HEK293 (cell line): Measurements from ENCODE around the gene DDRGK1.

Experiments
- CTCF ChIA-PET: fragments of 350-600 bp; formaldehyde crosslinking; extraction: SDS; loops from one replicate; lab custom pipeline; 2021; ENCODE audit warnings: antibody characterized with exemption; lab: Yijun Ruan, JAX
- POLR2A ChIA-PET: fragments of 300-600 bp; formaldehyde crosslinking; extraction: SDS; loops from one replicate; lab custom pipeline; 2020; ENCODE audit warnings: antibody characterized with exemption, inconsistent platforms; lab: Yijun Ruan, JAX
- H3K27ac ChIP-seq: fragments of 200-500 bp; sonication (Bioruptor generic); 2 replicates; pipeline ENCODE4 v1.5.1; 2014; ENCODE audit warnings: low read depth, low read length, control low read depth, inconsistent platforms; ENCODE audit errors: extremely low read depth
- H3K36me3 ChIP-seq, 2 experiments: fragments of 200-500 bp in 1 of 2; sonication (Bioruptor generic) in 1 of 2; 1 replicate in 1 of 2; 2 replicates in 1 of 2; pipeline ENCODE4 v1.5.1; 2014 to 2017; ENCODE audit warnings: inconsistent platforms in 2 of 2, low read length in 2 of 2; ENCODE audit not compliant: control insufficient read depth in 2 of 2, insufficient read depth in 1 of 2
- H3K4me1 ChIP-seq: fragments of 200-500 bp; sonication (Bioruptor generic); 2 replicates; pipeline ENCODE4 v1.5.1; 2014; ENCODE audit warnings: mild to moderate bottlenecking, low read length, inconsistent platforms; ENCODE audit not compliant: control insufficient read depth, insufficient read depth
- H3K4me3 ChIP-seq: 2 replicates; pipeline ENCODE4 v1.5.1; 2011; ENCODE audit warnings: low read depth, mild to moderate bottlenecking, control low read depth, low read length, moderate library complexity
- H3K9me3 ChIP-seq: fragments of 200-500 bp; sonication (Bioruptor generic); 2 replicates; pipeline ENCODE4 v1.5.1; 2014; ENCODE audit warnings: low read depth, low read length, inconsistent platforms; ENCODE audit not compliant: control insufficient read depth, insufficient read depth
- KLF1 ChIP-seq: fragments of 450-650 bp; formaldehyde crosslinking; IDR thresholded peaks from 2 replicates; pipeline ENCODE4 v1.5.1; 2016; ENCODE audit warnings: missing biosample characterization, missing genetic modification characterization
- KLF7 ChIP-seq: fragments of 450-650 bp; formaldehyde crosslinking; IDR thresholded peaks from 2 replicates; pipeline ENCODE4 v1.5.1; 2016; ENCODE audit warnings: missing biosample characterization, missing genetic modification characterization, borderline replicate concordance
- WT1 ChIP-seq: fragments of 450-650 bp; formaldehyde crosslinking; IDR thresholded peaks from 2 replicates; pipeline ENCODE4 v1.5.1; 2016; ENCODE audit warnings: missing biosample characterization, missing genetic modification characterization
- ZEB2 ChIP-seq: fragments of 450-650 bp; formaldehyde crosslinking; IDR thresholded peaks from 2 replicates; pipeline ENCODE4 v1.5.1; 2016; ENCODE audit warnings: missing biosample characterization, missing genetic modification characterization
- ZNF146 ChIP-seq: fragments of 450-650 bp; formaldehyde crosslinking; IDR thresholded peaks from 2 replicates; pipeline ENCODE4 v1.5.1; 2016; ENCODE audit warnings: missing biosample characterization, missing genetic modification characterization
- ZNF341 ChIP-seq: fragments of 450-650 bp; formaldehyde crosslinking; IDR thresholded peaks from 2 replicates; pipeline ENCODE4; 2016; ENCODE audit warnings: low read depth, missing biosample characterization, missing genetic modification characterization
- ZNF354C ChIP-seq: fragments of 450-650 bp; formaldehyde crosslinking; IDR thresholded peaks from 2 replicates; pipeline ENCODE4 v1.5.1; 2016; ENCODE audit warnings: missing biosample characterization, missing genetic modification characterization, low read depth, borderline replicate concordance
- ZNF501 ChIP-seq: fragments of 450-650 bp; formaldehyde crosslinking; IDR thresholded peaks from 2 replicates; pipeline ENCODE4 v1.5.1; 2016; ENCODE audit warnings: missing biosample characterization, missing genetic modification characterization
- ZNF510 ChIP-seq: fragments of 450-650 bp; formaldehyde crosslinking; IDR thresholded peaks from 2 replicates; pipeline ENCODE4 v1.5.1; 2018; ENCODE audit warnings: mild to moderate bottlenecking, missing genetic modification characterization, missing biosample characterization; ENCODE audit not compliant: insufficient replicate concordance
- ZNF561 ChIP-seq: fragments of 450-650 bp; IDR thresholded peaks from 2 replicates; pipeline ENCODE4 v1.5.1; 2018; ENCODE audit warnings: missing biosample characterization, missing genetic modification characterization, borderline replicate concordance
- ZNF596 ChIP-seq: fragments of 450-650 bp; IDR thresholded peaks from 2 replicates; pipeline ENCODE4 v1.5.0; 2018; ENCODE audit warnings: missing biosample characterization, mild to moderate bottlenecking, missing genetic modification characterization, moderate library complexity
- ZNF600 ChIP-seq: fragments of 450-650 bp; formaldehyde crosslinking; IDR thresholded peaks from 2 replicates; pipeline ENCODE4 v1.5.1; 2016; ENCODE audit warnings: missing biosample characterization, missing genetic modification characterization
- ZNF670 ChIP-seq: fragments of 450-650 bp; formaldehyde crosslinking; IDR thresholded peaks from 2 replicates; pipeline ENCODE4 v1.5.1; 2016; ENCODE audit warnings: missing biosample characterization, missing genetic modification characterization, low read depth
- ZNF677 ChIP-seq: fragments of 450-650 bp; IDR thresholded peaks from 2 replicates; pipeline ENCODE4 v1.5.0; 2018; ENCODE audit warnings: missing biosample characterization, mild to moderate bottlenecking, missing genetic modification characterization, moderate library complexity
- ZNF701 ChIP-seq: fragments of 450-650 bp; formaldehyde crosslinking; IDR thresholded peaks from 2 replicates; pipeline ENCODE4 v1.5.1; 2016; ENCODE audit warnings: missing biosample characterization, missing genetic modification characterization
- ZNF776 ChIP-seq: fragments of 450-650 bp; formaldehyde crosslinking; IDR thresholded peaks from 2 replicates; pipeline ENCODE4 v1.5.0; 2017; ENCODE audit warnings: missing biosample characterization, missing genetic modification characterization, borderline replicate concordance
- TF ChIP-seq, protein P1 (sequence below): fragments of 450-650 bp; formaldehyde crosslinking; IDR thresholded peaks from 2 replicates; pipeline ENCODE4 v1.5.1; 2016; ENCODE audit warnings: missing biosample characterization, missing genetic modification characterization
- TF ChIP-seq, protein P2 (sequence below): fragments of 450-650 bp; formaldehyde crosslinking; optimal IDR thresholded peaks from 2 replicates; pipeline ENCODE3; 2016; ENCODE audit warnings: missing biosample characterization, mild to moderate bottlenecking, missing genetic modification characterization
- TF ChIP-seq, protein P3 (sequence below): fragments of 450-650 bp; formaldehyde crosslinking; IDR thresholded peaks from 2 replicates; pipeline ENCODE4 v1.5.1; 2016; ENCODE audit warnings: missing biosample characterization, missing genetic modification characterization
- TF ChIP-seq, protein P4 (sequence below): fragments of 450-650 bp; formaldehyde crosslinking; IDR thresholded peaks from 2 replicates; pipeline ENCODE4 v1.5.1; 2016; ENCODE audit warnings: missing biosample characterization, missing genetic modification characterization

The DDRGK1 gene

DNA sequence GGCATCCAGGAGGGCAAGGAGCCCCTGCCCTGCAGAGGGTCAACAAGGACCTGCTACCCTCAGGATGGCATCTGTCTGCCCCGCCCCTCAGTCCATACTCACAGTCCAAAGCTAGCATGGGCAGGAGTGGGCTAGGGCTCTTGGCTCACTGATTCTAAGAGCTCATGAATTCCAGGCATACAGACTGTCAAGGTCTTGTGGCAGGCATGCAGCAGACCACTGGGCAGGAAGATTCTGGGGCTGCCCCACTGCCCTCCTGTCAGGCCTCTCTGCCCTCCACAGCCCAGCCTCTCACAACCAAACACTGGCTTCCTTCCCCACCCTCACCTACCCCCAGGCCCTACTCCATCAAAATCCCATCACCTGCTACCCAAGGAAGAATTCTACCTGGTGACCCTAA is 40.1 kb upstream of the DDRGK1 start:
- no peak for TF ChIP-seq ZEB2 (tag by site-specific recombination)
- TF ChIP-seq, protein P1, sequence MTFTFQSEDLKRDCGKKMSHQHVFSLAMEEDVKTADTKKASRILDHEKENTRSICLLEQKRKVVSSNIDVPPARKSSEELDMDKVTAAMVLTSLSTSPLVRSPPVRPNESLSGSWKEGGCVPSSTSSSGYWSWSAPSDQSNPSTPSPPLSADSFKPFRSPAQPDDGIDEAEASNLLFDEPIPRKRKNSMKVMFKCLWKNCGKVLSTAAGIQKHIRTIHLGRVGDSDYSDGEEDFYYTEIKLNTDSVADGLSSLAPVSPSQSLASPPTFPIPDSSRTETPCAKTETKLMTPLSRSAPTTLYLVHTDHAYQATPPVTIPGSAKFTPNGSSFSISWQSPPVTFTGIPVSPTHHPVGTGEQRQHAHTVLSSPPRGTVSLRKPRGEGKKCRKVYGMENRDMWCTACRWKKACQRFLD (tag by site-specific recombination): no peak
- no peak for TF ChIP-seq ZNF776 (tag by site-specific recombination)
- TF ChIP-seq ZNF596 (tag by site-specific recombination): no peak
- TF ChIP-seq ZNF670: no peak
- no peak for TF ChIP-seq ZNF561
- no peak for TF ChIP-seq ZNF501
- TF ChIP-seq ZNF677 (tag by site-specific recombination): no peak
- TF ChIP-seq ZNF354C (tag by site-specific recombination): no peak
- TF ChIP-seq, protein P2, sequence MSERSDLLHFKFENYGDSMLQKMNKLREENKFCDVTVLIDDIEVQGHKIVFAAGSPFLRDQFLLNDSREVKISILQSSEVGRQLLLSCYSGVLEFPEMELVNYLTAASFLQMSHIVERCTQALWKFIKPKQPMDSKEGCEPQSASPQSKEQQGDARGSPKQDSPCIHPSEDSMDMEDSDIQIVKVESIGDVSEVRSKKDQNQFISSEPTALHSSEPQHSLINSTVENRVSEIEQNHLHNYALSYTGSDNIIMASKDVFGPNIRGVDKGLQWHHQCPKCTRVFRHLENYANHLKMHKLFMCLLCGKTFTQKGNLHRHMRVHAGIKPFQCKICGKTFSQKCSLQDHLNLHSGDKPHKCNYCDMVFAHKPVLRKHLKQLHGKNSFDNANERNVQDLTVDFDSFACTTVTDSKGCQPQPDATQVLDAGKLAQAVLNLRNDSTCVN: no peak
- CTCF ChIA-PET: interaction anchor here (0.7 to 2.3 kb wide), 2 partner anchors 26 to 33 kb away, joined by 3 to 8 read pairs; no protein-coding TSS in a partner anchor
- H3K36me3 ChIP-seq: no peaks in the 10 kb centered on the region
- POLR2A ChIA-PET: no interaction called here
- H3K27ac ChIP-seq: no peak overlapping the region; the same call in 1 of the 2 replicates
- H3K4me3 ChIP-seq: no peak overlapping the region
- no peaks in the 10 kb centered on the region for H3K9me3 ChIP-seq
- H3K4me1 ChIP-seq: 0 out of 2 replicates have a peak, but pooled peaks cover 2% of the 10 kb centered on the region

DNA sequence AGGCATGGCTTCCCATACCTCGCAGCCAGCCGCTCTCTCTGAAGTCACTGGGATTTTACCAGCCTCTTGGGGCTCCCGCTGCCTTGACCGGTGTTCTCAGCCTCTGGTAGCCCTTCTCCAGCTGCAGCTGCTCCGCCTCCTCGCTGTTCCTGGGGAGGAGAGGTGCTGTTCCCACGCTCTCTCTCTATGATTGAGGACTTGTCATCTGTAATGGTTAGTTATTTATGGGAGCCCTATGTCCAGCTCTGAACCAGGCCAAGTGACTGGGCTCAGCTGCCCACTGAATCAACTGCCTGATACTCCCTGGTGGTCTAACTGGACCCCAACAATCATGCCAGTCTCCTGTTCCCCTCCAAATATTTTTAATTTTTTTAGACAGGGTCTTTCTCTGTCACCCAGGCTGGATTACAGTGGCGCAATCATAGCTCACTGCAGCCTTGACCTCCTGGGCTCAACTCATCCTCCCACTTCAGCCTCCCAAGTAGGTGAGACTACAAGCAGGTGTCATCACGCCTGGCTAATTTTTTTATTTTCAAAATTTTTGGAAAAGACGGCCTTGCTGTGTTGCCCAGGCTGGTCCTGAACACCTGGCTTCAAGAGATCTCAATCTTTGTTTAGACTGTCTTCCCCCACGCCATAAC is 39.4 kb upstream of the DDRGK1 start:
- ChIA-PET POLR2A (no interaction called here), CTCF (interaction anchor here (2.3 kb wide), 1 partner anchor 25 kb away, joined by 8 read pairs; no protein-coding TSS in a partner anchor)
- H3K36me3 ChIP-seq: no peaks in the 10 kb centered on the region
- H3K27ac ChIP-seq: no peak overlapping the region
- no peak overlapping the region for H3K4me3 ChIP-seq
- 0 out of 2 replicates have a peak, but pooled peaks cover 2% of the 10 kb centered on the region for H3K4me1 ChIP-seq
- no peaks in the 10 kb centered on the region for H3K9me3 ChIP-seq
- peak; percentile 68 for TF ChIP-seq ZNF341
- TF ChIP-seq, protein P3, sequence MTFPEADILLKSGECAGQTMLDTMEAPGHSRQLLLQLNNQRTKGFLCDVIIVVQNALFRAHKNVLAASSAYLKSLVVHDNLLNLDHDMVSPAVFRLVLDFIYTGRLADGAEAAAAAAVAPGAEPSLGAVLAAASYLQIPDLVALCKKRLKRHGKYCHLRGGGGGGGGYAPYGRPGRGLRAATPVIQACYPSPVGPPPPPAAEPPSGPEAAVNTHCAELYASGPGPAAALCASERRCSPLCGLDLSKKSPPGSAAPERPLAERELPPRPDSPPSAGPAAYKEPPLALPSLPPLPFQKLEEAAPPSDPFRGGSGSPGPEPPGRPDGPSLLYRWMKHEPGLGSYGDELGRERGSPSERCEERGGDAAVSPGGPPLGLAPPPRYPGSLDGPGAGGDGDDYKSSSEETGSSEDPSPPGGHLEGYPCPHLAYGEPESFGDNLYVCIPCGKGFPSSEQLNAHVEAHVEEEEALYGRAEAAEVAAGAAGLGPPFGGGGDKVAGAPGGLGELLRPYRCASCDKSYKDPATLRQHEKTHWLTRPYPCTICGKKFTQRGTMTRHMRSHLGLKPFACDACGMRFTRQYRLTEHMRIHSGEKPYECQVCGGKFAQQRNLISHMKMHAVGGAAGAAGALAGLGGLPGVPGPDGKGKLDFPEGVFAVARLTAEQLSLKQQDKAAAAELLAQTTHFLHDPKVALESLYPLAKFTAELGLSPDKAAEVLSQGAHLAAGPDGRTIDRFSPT: no peak
- no peak for TF ChIP-seq ZNF701

DNA sequence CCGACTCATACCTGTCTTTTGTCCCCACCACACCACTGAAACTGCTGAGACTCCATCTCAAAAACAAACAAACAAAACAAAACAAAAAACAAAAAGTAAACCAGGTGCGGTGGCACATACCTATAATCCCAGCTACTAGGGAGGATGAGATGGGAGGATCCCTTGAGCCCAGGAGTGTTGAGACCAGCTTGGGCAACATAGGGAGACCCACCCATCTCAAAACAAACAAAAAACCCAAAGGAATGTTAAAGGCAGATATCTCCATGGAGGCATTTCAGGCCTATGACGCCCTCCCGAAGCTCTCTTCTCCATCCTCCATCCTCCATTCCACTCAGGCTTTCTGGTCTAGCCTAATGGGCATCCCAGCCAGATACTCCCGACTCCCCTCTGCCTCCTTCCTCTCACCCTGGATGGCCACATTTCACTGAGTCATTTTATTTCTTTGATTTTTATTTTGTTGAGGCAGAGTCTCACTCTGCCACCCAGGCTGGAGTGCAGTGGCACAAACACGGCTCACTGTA is 37.8 kb upstream of the DDRGK1 start:
- POLR2A ChIA-PET: interaction anchor here (0.5 to 1.4 kb wide), 5 partner anchors 8 to 196 kb away, joined by 3 to 7 read pairs (median 3); no protein-coding TSS in a partner anchor
- Histone ChIP-seq H3K4me1 (0 out of 2 replicates have a peak, but pooled peaks cover 2% of the 10 kb centered on the region), H3K36me3 (no peaks in the 10 kb centered on the region), H3K9me3 (no peaks in the 10 kb centered on the region), H3K27ac (no peak overlapping the region), H3K4me3 (no peak overlapping the region)
- TF ChIP-seq KLF1 (tag by site-specific recombination) (peak; percentile 88), WT1 (tag by site-specific recombination) (peak; percentile 46; the same call in 1 of the 2 replicates), ZNF146 (tag by site-specific recombination) (no peak), KLF7 (tag by site-specific recombination) (no peak), ZNF600 (tag by site-specific recombination) (0 out of 2 replicates have a peak, but pooled peaks have one; percentile 6), ZNF510 (tag by site-specific recombination) (no peak)
- TF ChIP-seq, protein P4, sequence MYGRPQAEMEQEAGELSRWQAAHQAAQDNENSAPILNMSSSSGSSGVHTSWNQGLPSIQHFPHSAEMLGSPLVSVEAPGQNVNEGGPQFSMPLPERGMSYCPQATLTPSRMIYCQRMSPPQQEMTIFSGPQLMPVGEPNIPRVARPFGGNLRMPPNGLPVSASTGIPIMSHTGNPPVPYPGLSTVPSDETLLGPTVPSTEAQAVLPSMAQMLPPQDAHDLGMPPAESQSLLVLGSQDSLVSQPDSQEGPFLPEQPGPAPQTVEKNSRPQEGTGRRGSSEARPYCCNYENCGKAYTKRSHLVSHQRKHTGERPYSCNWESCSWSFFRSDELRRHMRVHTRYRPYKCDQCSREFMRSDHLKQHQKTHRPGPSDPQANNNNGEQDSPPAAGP (tag by site-specific recombination): 0 out of 2 replicates have a peak, but pooled peaks have one; percentile 20
- CTCF ChIA-PET: interaction anchor here (0.6 to 2.0 kb wide), 2 partner anchors 23 to 469 kb away, joined by 4 to 5 read pairs; no protein-coding TSS in a partner anchor
